Hematopoietic multipotent progenitor cell treated with erythropoietin and hydrocortisone succinate and interleukin-3 and kit ligand, for 8 days (in vitro differentiated cells): ENCODE measurements around the gene NIBAN1.
"Not testable (repeated sequence)": the region's sequence is repeated elsewhere in the genome, so short reads cannot be mapped to it uniquely, and the experiment has no call there.

Experiments used
- DNase-seq: peaks from one replicate; pipeline ENCODE4 v3.0.0-alpha.2; 2015

The NIBAN1 gene

GRCh38 chr1:184974056-184974836 lies at the start of gene NIBAN1:
Gene NIBAN1 (minus strand): TSS chr1:184974508. CDS start chr1:184974356, 152 bp downstream.
- DNase-seq = peak; percentile 72

GRCh38 chr1:185017966-185018365 lies 43.7 kb upstream of the NIBAN1 start:
- no peak for DNase-seq

GRCh38 chr1:185017338-185017737 lies 43.0 kb upstream of the NIBAN1 start:
- no peak for DNase-seq

- DNase-seq = no peak
Measured at GRCh38 chr1:185016880-185017279, 42.6 kb upstream of the NIBAN1 start.

- no peak for DNase-seq
Measured at GRCh38 chr1:185015631-185016030, 41.3 kb upstream of the NIBAN1 start.

- DNase-seq = no peak
Measured at GRCh38 chr1:185014941-185015340, 40.6 kb upstream of the NIBAN1 start.

- DNase-seq = no peak
Measured at GRCh38 chr1:185010361-185010760, 36.1 kb upstream of the NIBAN1 start.

- no peak for DNase-seq
Measured at GRCh38 chr1:185008838-185009237, 34.5 kb upstream of the NIBAN1 start.

GRCh38 chr1:185001312-185001880 lies 27.1 kb upstream of the NIBAN1 start:
- DNase-seq = not testable (repeated sequence)

GRCh38 chr1:184999974-185000373 lies 25.7 kb upstream of the NIBAN1 start:
- not testable (repeated sequence) for DNase-seq

GRCh38 chr1:184994301-184994700 lies 20.0 kb upstream of the NIBAN1 start:
- no peak for DNase-seq

- no peak for DNase-seq
Measured at GRCh38 chr1:184992271-184992670, 18.0 kb upstream of the NIBAN1 start.

GRCh38 chr1:184990204-184990603 lies 15.9 kb upstream of the NIBAN1 start:
- no peak for DNase-seq

- DNase-seq = no peak
Measured at GRCh38 chr1:184988506-184988905, 14.2 kb upstream of the NIBAN1 start.

GRCh38 chr1:184987696-184988095 lies 13.4 kb upstream of the NIBAN1 start:
- no peak for DNase-seq

GRCh38 chr1:184986250-184986649 lies 11.9 kb upstream of the NIBAN1 start:
- peak; percentile 23 for DNase-seq

GRCh38 chr1:184982002-184982954 lies 8.0 kb upstream of the NIBAN1 start:
- DNase-seq = peak; percentile 86

- DNase-seq = no peak
Measured at GRCh38 chr1:184980726-184981125, 6.4 kb upstream of the NIBAN1 start.

- DNase-seq = peak; percentile 21
Measured at GRCh38 chr1:184975208-184975870, 1.0 kb upstream of the NIBAN1 start.

GRCh38 chr1:184974837-184975115 lies 468 bp upstream of the NIBAN1 start:
- no peak for DNase-seq

GRCh38 chr1:184973272-184974055 lies 844 bp downstream of the NIBAN1 start:
- DNase-seq = peak; percentile 76
